NT2/D1 (cell line): ENCODE results near the gene B9D1.

Source experiments
- YY1 ChIP-seq: IDR thresholded peaks from 2 replicates; pipeline ENCODE4 v1.6.1; 2011; ENCODE audit not compliant: insufficient read length, insufficient read depth
- ZNF274 ChIP-seq: IDR thresholded peaks from 2 replicates; pipeline ENCODE4 v1.6.1; 2011; ENCODE audit warnings: mild to moderate bottlenecking, low read depth, low read length

DNA sequence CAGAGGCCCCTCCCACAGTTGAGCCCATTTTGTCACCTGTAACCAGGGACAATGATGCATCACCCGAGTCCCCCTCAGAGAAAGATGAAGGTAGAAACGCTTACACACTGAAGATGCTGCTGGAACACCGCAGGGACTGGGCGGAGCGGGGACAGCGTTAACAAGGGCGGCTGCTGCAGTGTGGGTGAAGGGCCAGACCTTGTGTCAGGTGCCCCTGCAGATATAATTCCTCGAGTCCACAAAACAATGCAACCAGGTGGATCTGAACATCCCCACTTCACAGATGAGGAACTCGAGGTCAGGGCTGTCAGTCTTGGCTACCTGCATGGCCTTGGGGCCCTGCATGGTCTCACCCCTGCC lies 9.5 kb upstream of the B9D1 start:
- TF ChIP-seq YY1 (no peak), ZNF274 (no peak)
